Measurements from ENCODE around the gene PLOD2. TPM values are rescaled to one million over a fixed set of nuclear protein-coding genes. Genes with fewer than 3 reads are reported as not detected.

The PLOD2 gene
- total RNA-seq, 6 experiments from 2014 or later = 181 to 358 (median 200) TPM

DNA sequence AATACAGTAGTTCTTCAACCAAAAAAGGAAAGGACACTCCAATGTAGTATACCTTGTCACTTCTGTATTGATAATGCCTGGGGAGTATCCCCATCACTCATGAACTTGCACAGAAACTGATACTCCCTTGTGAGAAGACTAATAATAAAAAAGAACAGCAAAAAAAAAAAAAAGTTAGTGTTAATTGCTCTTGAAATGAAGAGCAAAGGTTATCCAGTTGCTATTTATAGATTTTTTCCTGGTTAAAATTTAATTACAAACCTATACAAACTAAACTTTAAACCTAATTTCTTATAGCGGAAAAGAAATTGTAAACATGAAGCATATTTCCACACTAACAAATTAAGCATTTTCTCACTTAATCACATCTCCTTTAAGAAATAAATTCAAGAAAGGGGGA is 6.7 kb downstream of the PLOD2 start:
- no peak for DNase-seq
- Mint-ChIP-seq H3K36me3 (ENCODE audit: low read depth) (peaks cover 21% of the 10 kb centered on the region; the same call in 1 of the 2 replicates), H3K4me3 (no peak overlapping the region), H3K4me1 (ENCODE audit: low read depth) (peaks cover 72% of the 10 kb centered on the region), H3K27me3 (ENCODE audit: insufficient read depth) (peaks cover 3% of the 10 kb centered on the region; the same call in 1 of the 2 replicates), H3K9me3 (no peaks in the 10 kb centered on the region), H3K27ac (no peak overlapping the region)
- TF ChIP-seq, protein P1, sequence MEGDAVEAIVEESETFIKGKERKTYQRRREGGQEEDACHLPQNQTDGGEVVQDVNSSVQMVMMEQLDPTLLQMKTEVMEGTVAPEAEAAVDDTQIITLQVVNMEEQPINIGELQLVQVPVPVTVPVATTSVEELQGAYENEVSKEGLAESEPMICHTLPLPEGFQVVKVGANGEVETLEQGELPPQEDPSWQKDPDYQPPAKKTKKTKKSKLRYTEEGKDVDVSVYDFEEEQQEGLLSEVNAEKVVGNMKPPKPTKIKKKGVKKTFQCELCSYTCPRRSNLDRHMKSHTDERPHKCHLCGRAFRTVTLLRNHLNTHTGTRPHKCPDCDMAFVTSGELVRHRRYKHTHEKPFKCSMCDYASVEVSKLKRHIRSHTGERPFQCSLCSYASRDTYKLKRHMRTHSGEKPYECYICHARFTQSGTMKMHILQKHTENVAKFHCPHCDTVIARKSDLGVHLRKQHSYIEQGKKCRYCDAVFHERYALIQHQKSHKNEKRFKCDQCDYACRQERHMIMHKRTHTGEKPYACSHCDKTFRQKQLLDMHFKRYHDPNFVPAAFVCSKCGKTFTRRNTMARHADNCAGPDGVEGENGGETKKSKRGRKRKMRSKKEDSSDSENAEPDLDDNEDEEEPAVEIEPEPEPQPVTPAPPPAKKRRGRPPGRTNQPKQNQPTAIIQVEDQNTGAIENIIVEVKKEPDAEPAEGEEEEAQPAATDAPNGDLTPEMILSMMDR (IDR thresholded peaks at IDR 0.05) = no peak

DNA sequence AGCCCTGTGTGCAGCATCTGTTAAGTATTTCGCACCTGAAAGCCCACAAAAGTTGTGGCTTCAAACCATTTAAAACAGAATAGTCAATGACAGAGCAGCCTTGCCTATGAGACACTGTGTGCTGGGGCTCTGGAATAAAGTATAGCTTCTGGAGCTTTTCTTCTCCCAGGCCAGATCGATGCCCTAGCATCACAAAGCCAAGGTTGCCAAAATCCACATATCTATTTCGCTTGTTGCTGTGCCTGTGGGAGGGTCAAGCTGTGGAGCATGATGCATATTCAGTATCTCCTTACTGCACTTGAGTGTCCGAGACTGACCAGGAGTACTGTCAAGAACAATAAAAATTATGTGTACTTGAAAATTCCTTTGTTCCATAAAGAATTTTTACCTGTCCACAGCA is 7.6 kb downstream of the PLOD2 start:
- peaks cover 3% of the 10 kb centered on the region; the same call in 1 of the 2 replicates for H3K27me3 Mint-ChIP-seq (ENCODE audit: insufficient read depth)
- TF ChIP-seq, protein P1 (IDR thresholded peaks at IDR 0.05) = no peak
- H3K4me3 Mint-ChIP-seq = no peak overlapping the region
- H3K36me3 Mint-ChIP-seq (ENCODE audit: low read depth) = peaks cover 17% of the 10 kb centered on the region; the same call in 1 of the 2 replicates
- no peak for DNase-seq
- no peaks in the 10 kb centered on the region for H3K9me3 Mint-ChIP-seq
- H3K4me1 Mint-ChIP-seq (ENCODE audit: low read depth) = peaks cover 72% of the 10 kb centered on the region
- H3K27ac Mint-ChIP-seq = 0 out of 2 replicates have a peak overlapping the region, but pooled peaks have one; percentile 59

DNA sequence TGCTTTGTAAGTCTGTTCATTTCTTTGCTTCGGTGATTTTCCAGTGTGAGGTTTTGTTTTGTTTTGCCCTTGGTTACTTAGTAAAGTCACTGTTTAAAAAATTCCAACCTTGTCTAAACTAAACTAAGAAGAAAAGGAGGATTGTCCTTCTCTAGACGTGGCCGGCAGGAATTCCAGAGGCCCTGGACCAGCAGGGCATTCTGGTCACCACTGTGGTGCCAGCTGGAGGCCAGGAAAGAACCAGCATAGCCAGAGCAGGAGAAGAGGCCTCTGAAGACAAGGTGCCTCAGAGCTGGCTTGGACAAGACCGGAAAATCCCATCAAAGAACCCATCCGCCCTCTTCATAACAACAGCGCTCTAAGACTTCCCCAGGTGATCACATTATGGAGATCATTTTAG is 8.2 kb downstream of the PLOD2 start:
- peaks cover 3% of the 10 kb centered on the region; the same call in 1 of the 2 replicates for H3K27me3 Mint-ChIP-seq (ENCODE audit: insufficient read depth)
- TF ChIP-seq, protein P1 (IDR thresholded peaks at IDR 0.05) = no peak
- peak overlapping the region; percentile 59 for H3K27ac Mint-ChIP-seq
- no peak overlapping the region for H3K4me3 Mint-ChIP-seq
- H3K36me3 Mint-ChIP-seq (ENCODE audit: low read depth) = peaks cover 17% of the 10 kb centered on the region; the same call in 1 of the 2 replicates
- H3K4me1 Mint-ChIP-seq (ENCODE audit: low read depth) = peaks cover 72% of the 10 kb centered on the region
- no peaks in the 10 kb centered on the region for H3K9me3 Mint-ChIP-seq
- DNase-seq = no peak

DNA sequence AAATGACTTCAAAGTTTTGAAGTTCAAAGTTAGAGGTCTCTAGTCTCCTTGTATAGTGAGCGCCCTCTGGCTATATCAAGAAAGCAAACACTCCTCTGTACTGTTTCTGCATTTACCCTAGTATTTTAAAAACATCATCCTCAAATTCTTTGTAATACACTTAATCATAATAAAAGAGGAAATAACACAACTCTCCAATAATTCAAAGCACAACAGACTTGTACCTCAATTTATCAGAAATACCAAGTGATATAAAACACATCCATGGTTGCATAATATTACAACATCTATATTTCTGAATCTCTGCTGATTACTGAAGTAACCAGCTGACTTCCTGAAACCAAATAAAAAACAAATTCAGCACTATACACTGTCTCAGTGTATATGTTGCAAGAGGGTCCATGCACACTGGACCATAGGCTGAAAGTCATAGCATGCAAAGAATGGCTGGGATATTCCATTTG is 12.5 kb downstream of the PLOD2 start:
- no peak overlapping the region for H3K4me3 Mint-ChIP-seq
- H3K36me3 Mint-ChIP-seq (ENCODE audit: low read depth) = peaks cover 23% of the 10 kb centered on the region
- H3K27me3 Mint-ChIP-seq (ENCODE audit: insufficient read depth) = peaks cover 2% of the 10 kb centered on the region; the same call in 1 of the 2 replicates
- peak overlapping the region; percentile 40 for H3K27ac Mint-ChIP-seq
- TF ChIP-seq, protein P1 (IDR thresholded peaks at IDR 0.05) = peak; percentile 54; the same call in 1 of the 2 replicates
- no peaks in the 10 kb centered on the region for H3K9me3 Mint-ChIP-seq
- no peak for DNase-seq
- peaks cover 72% of the 10 kb centered on the region for H3K4me1 Mint-ChIP-seq (ENCODE audit: low read depth)

DNA sequence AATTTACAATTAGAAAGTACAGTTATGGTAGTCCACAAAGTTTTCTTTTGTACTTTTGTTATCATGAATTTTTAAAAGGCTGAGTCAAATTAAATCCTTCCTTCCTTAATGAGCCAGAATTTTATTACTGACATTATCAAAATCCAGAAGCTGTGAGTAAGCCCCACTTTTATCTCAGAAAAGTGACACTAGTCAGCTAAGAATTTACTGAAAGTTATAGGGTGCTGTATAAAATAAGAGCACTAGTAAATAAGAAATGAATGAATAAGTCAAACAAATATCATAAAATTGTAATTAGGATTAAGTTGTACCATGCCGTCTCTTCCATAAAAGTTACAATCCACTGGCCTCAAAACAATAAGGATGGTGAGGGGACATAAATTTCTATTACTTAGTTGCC is 15.3 kb downstream of the PLOD2 start:
- H3K27me3 Mint-ChIP-seq (ENCODE audit: insufficient read depth) = peaks cover 2% of the 10 kb centered on the region
- no peaks in the 10 kb centered on the region for H3K9me3 Mint-ChIP-seq
- H3K4me3 Mint-ChIP-seq = no peak overlapping the region
- H3K4me1 Mint-ChIP-seq (ENCODE audit: low read depth) = peaks cover 52% of the 10 kb centered on the region
- H3K36me3 Mint-ChIP-seq (ENCODE audit: low read depth) = peaks cover 7% of the 10 kb centered on the region
- peak overlapping the region; percentile 7; the same call in 1 of the 2 replicates for H3K27ac Mint-ChIP-seq
- DNase-seq = no peak
- TF ChIP-seq, protein P1 (IDR thresholded peaks at IDR 0.05) = no peak
